Stomach smooth muscle (tissue), 2 donors: Measurements from ENCODE around the gene SCRN1.

ENCODE experiments used
- H3K27ac ChIP-seq: one replicate; pipeline ENCODE4 v1.7.0; 2013; ENCODE audit warnings: mild to moderate bottlenecking, low read length, inconsistent platforms
- H3K27me3 ChIP-seq, 2 donors: one replicate each; pipeline ENCODE4 v1.7.0; 2013; ENCODE audit warnings: low read length in 2 of 2; ENCODE audit not compliant: insufficient read depth in 2 of 2, control insufficient read depth in 1 of 2
- H3K36me3 ChIP-seq, 2 donors: one replicate each; pipeline ENCODE4 v1.7.0; 2013; ENCODE audit warnings: low read length in 2 of 2; ENCODE audit not compliant: control insufficient read depth in 2 of 2, insufficient read depth in 2 of 2
- H3K4me1 ChIP-seq: one replicate; pipeline ENCODE4 v1.7.0; 2013; ENCODE audit warnings: low read length; ENCODE audit not compliant: control insufficient read depth, insufficient read depth
- H3K4me3 ChIP-seq, 2 donors: one replicate each; pipeline ENCODE4 v1.7.0; 2013; ENCODE audit warnings: low read length in 2 of 2
- H3K9ac ChIP-seq, 2 donors: one replicate each; pipeline ENCODE4 v1.7.0; 2013; ENCODE audit warnings: low read length in 2 of 2, mild to moderate bottlenecking in 1 of 2
- H3K9me3 ChIP-seq, 2 donors: one replicate each; pipeline ENCODE4 v1.7.0; 2013; ENCODE audit warnings: low read length in 2 of 2; ENCODE audit not compliant: control insufficient read depth in 2 of 2
- donor health status: healthy.
- donor health status: Pancreatic carcinoma.

The SCRN1 gene

DNA sequence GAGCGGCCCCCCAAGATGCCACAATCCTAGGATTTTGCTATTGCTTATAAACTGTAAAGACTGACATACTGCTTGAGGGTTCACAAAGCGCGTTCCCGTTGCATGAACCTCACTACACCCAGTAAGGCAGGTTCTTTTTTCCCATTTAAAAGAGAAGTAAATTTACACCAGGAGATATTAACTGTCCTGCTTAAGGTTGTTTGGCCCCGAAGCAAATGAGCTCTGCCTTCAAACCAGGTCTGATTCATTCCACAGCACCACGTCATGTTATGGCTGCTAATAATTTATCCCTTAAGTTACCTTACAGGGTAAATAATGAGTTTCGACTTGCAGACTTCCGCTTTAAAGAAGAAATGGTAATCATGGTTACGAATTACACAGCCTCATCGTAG lies 37.5 kb upstream of the SCRN1 start:
- H3K4me1 ChIP-seq = peaks cover 9% of the 10 kb centered on the region
- peak overlapping the region; percentile 63 to 66 for H3K9ac ChIP-seq
- no peaks in the 10 kb centered on the region for H3K36me3 ChIP-seq
- peak overlapping the region; percentile 75 for H3K27ac ChIP-seq
- H3K9me3 ChIP-seq = no peaks in the 10 kb centered on the region
- no peaks in the 10 kb centered on the region for H3K27me3 ChIP-seq
- peak overlapping the region; percentile 88 to 98 for H3K4me3 ChIP-seq

DNA sequence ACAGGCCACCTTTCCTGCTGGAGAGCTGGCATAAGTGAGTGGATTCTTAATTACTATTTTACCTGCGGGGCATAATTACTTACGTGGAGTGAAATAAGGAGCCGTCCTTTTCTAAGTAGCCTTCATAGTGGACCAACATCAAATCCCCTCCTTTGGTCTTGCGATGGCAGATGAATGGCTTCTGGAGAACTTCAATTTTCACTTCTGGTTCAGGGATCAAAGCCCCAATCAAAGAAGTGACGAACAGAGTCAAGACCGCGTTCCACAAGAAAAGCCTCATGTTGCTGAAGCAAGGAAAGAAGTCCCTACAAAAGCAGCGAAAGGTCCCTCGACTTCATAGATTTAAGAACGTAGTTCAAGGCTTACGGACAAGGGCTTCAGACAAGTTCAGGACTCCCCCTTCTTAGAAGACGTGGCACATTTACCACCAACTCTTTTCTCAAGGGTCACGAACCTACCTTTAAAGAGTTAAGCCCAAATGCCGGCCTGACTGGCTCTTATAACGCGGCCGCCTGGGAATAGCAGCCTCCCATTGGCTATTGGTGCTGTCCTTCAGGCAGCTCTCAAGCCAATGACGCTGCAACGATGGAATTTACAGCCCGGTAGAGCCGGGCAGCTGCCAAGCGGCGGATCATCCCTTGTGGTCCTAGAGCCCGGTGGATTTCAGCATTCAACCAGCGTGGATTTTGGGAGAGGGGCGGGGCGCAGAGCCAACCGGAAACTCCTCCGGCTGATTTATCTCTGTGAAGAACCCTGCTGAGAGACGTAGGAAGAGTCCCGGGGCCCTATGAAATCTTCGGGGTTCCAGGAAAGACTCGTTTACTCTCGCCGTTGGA lies 36.8 kb upstream of the SCRN1 start, which contains the start of gene FKBP14:
TSS of gene FKBP14 (minus strand) at position 474 of the 836 bp plus-strand sequence. CDS start at position 280, 194 bp downstream.
- no peaks in the 10 kb centered on the region for H3K36me3 ChIP-seq
- peaks cover 9% of the 10 kb centered on the region for H3K4me1 ChIP-seq
- no peaks in the 10 kb centered on the region for H3K9me3 ChIP-seq
- no peaks in the 10 kb centered on the region for H3K27me3 ChIP-seq
- peak within 1 kb of the TSS; percentile 88 to 98 for H3K4me3 ChIP-seq
- H3K27ac ChIP-seq = peak within 1 kb of the TSS; percentile 75
- peak within 1 kb of the TSS; percentile 76 to 93 for H3K9ac ChIP-seq

DNA sequence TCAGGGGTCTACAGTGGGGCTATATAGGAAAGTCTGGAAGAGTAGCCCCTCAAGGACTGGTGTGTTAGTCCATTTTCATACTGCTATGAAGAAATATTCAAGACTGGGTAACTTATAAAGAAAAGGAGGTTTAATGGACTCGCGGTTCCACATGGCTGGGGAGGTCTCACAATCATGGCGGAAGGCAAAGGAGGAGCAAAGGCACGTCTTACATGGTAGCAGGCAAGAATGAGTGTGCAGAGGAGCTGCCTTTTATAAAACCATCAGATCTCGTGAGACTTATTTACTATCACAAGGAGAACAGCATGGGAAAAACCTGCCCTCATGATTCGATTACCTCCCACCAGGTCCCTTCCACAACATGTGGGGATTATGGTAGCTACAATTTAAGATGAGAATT lies 33.9 kb upstream of the SCRN1 start:
- H3K4me1 ChIP-seq = peaks cover 4% of the 10 kb centered on the region
- no peak overlapping the region for H3K9ac ChIP-seq
- no peaks in the 10 kb centered on the region for H3K27me3 ChIP-seq
- H3K27ac ChIP-seq = no peak overlapping the region
- H3K9me3 ChIP-seq = no peaks in the 10 kb centered on the region
- H3K4me3 ChIP-seq = no peak overlapping the region
- H3K36me3 ChIP-seq = no peaks in the 10 kb centered on the region

DNA sequence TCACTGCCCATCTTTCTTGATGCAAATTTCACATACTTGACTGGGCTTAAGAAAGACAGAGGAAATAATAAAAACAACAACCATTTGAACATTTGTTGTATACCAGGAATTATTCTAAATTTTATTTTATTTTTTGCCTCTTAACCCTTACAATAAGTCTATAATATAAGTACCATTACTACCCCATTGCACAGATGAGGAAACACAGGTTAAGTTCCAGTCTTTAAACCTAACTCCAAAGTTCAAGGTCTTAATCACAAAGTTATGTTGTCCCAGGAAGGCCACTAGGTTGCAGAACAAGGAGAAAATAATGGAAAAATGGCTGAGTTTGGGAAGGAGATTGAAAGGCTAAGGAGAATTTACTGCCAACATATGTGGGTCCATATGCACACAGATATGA lies 33.4 kb upstream of the SCRN1 start:
- Histone ChIP-seq H3K36me3 (peaks cover 0 to 4% of the 10 kb centered on the region in 2 donors), H3K9me3 (no peaks in the 10 kb centered on the region), H3K27ac (no peak overlapping the region), H3K9ac (no peak overlapping the region), H3K4me1 (peaks cover 4% of the 10 kb centered on the region), H3K27me3 (no peaks in the 10 kb centered on the region), H3K4me3 (no peak overlapping the region)

DNA sequence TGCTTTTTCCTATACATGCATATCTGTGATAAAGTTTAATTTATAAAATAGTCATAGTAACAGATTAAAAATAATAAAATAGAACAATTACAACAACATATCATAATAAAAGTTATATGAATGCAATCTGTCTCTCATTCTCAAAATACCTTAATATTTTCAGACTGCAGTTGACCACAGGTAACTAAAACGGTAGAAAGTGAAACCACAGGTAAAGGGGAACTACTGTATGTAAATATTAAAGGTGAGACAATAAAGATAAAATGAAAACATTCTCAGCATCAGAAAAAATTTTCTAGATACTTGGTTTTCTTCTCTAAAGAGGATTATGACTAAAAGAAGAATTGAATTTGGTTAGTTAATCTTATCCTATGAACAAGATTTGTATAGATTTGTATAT lies 30.9 kb upstream of the SCRN1 start:
- peaks cover 4% of the 10 kb centered on the region for H3K4me1 ChIP-seq
- no peak overlapping the region for H3K4me3 ChIP-seq
- no peak overlapping the region for H3K27ac ChIP-seq
- H3K36me3 ChIP-seq = peaks cover 0 to 4% of the 10 kb centered on the region in 2 donors
- no peaks in the 10 kb centered on the region for H3K9me3 ChIP-seq
- no peak overlapping the region for H3K9ac ChIP-seq
- H3K27me3 ChIP-seq = no peaks in the 10 kb centered on the region

DNA sequence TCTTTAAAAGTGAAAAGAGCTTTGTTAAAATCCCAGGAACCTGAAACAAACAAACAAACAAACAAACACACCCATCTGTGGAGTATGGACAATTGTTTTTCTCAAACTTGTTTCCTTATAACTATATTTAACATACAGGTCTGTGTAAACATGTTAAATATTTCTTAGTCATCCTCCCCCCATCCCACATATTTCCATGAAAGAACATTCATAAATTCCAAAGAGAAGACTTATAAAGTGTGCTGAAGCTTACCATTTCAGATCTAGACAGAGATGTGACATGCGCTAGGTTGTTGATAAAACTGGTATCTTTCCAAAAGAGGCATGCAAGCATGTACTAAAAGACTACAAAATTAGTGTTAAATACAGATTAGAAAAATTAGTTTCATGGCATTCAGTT lies 30.4 kb upstream of the SCRN1 start:
- no peak overlapping the region for H3K27ac ChIP-seq
- H3K9me3 ChIP-seq = no peaks in the 10 kb centered on the region
- peaks cover 1% of the 10 kb centered on the region for H3K4me1 ChIP-seq
- H3K36me3 ChIP-seq = peaks cover 0 to 4% of the 10 kb centered on the region in 2 donors
- no peaks in the 10 kb centered on the region for H3K27me3 ChIP-seq
- no peak overlapping the region for H3K9ac ChIP-seq
- H3K4me3 ChIP-seq = no peak overlapping the region

DNA sequence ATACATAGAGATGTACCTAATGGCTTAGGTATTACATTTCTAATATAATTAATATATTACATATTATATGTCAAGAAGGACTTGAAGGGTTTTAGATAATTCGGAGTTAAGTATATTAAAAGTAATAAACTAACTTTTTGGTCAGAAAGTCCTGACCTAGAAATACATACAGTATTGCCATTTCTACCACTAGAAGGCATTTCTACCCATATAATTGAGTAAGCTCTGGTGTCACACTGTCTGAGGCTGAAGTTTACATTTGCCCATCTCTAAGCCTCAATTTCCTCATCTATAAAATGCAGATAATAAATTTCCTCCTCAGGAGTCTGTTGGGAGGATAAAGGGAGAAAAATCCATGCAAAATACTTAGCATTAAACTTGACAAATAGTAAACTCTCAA lies 29.8 kb upstream of the SCRN1 start:
- H3K4me1 ChIP-seq = no peaks in the 10 kb centered on the region
- H3K4me3 ChIP-seq = no peak overlapping the region
- H3K9me3 ChIP-seq = no peaks in the 10 kb centered on the region
- no peaks in the 10 kb centered on the region for H3K27me3 ChIP-seq
- peaks cover 0 to 4% of the 10 kb centered on the region in 2 donors for H3K36me3 ChIP-seq
- H3K9ac ChIP-seq = no peak overlapping the region
- no peak overlapping the region for H3K27ac ChIP-seq

DNA sequence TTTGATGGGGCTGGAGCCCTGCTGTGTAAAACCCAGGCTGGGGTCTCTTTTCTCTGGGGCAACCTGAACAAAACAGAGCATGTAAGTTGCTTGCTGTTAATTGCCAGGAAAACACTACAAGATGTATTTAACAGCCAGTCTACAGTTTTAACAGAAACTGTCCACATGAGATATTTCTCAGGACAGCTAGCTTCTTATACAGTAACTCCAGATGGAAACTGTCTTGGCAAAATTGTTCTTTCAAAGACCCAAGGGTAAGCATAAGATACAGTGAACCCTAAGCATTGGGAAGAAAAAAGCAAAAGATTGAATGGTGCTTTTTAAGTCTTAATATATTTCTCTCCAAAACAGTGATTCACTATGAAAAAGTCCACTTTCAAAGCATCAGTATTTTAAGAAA lies 28.9 kb upstream of the SCRN1 start:
- H3K9me3 ChIP-seq = no peaks in the 10 kb centered on the region
- no peak overlapping the region for H3K9ac ChIP-seq
- H3K27me3 ChIP-seq = no peaks in the 10 kb centered on the region
- H3K4me1 ChIP-seq = no peaks in the 10 kb centered on the region
- peaks cover 0 to 4% of the 10 kb centered on the region in 2 donors for H3K36me3 ChIP-seq
- H3K27ac ChIP-seq = no peak overlapping the region
- no peak overlapping the region for H3K4me3 ChIP-seq

DNA sequence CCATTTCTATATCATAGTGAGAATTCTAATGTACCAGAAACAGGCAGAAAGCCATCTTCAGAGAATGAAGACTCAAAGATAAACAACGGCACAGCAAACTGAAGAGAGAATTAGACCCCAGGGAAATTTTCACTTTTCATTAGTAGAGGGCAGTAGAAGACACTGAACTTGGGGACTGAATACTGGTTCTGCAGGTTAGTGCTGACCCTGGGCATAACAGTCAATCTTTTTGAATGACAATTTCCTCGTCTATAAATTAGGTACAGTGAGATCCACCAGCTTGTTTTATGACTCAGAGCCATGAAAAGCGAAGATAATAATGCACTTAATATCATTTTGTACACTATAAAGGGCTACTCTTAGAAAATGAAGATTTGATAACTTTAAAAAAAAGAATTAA lies 23.2 kb upstream of the SCRN1 start:
- H3K9ac ChIP-seq = no peak overlapping the region
- no peaks in the 10 kb centered on the region for H3K9me3 ChIP-seq
- no peak overlapping the region for H3K4me3 ChIP-seq
- H3K4me1 ChIP-seq = no peaks in the 10 kb centered on the region
- H3K27me3 ChIP-seq = no peaks in the 10 kb centered on the region
- H3K36me3 ChIP-seq = no peaks in the 10 kb centered on the region
- no peak overlapping the region for H3K27ac ChIP-seq

DNA sequence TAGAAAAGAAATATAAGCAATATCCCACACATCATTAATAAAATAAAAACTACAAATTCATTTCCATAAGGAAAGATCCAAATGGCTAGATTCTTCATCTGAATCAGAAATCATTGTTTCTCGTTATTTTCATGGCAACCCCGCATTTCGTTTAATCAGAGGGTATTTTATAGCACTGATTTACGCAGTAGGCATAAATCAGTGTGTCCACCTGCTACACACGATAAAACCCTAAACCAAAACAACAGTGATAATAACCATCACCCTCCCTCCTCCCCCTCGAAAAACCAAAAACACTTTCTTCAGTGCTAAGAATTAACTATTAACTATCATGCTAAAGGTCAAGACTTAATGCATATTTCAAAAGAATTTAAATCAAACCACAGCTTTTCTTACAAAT lies 20.4 kb upstream of the SCRN1 start:
- Histone ChIP-seq H3K9ac (no peak overlapping the region), H3K27me3 (no peaks in the 10 kb centered on the region), H3K4me1 (no peaks in the 10 kb centered on the region), H3K27ac (no peak overlapping the region), H3K36me3 (no peaks in the 10 kb centered on the region), H3K9me3 (no peaks in the 10 kb centered on the region), H3K4me3 (no peak overlapping the region)

DNA sequence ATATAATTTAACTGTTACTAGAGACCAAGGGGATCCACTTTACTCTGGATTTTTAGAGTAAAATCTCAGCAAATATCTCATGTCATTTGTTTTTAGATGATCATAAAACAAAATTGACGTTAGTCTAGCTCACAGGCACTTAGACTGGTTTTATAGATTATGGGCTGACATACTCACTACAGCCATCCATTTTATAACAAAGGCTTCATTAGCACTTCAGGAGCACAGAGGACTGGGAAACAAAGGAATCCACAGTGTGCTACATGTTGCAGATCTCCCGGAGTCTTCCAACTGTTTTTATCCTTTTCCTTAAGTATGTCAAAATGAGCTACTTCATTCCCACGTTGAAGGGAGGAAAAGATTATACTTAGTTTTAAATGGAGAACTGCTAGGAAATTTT lies 15.9 kb upstream of the SCRN1 start:
- no peak overlapping the region for H3K27ac ChIP-seq
- H3K9ac ChIP-seq = no peak overlapping the region
- no peaks in the 10 kb centered on the region for H3K4me1 ChIP-seq
- H3K27me3 ChIP-seq = no peaks in the 10 kb centered on the region
- H3K36me3 ChIP-seq = no peaks in the 10 kb centered on the region
- no peak overlapping the region for H3K4me3 ChIP-seq
- no peaks in the 10 kb centered on the region for H3K9me3 ChIP-seq
